Spleen (tissue), 13 donors: Measurements from ENCODE around the gene NAP1L5. TPM values are rescaled to one million over a fixed set of nuclear protein-coding genes. Genes with fewer than 3 reads are reported as not detected.

Experiments
- DNase-seq: peaks from one replicate; pipeline ENCODE4 v3.0.0-alpha.2; 2020
- H3K27ac ChIP-seq, 8 donors: fragments of 200-600 bp; sonication (generic) in 7 of 8; 1 replicate in 4 of 8; 2 replicates in 4 of 8; pipeline versions ENCODE4 v1.5.0 to v1.8.0; 2016 to 2021; ENCODE audit warnings: inconsistent platforms in 4 of 8, mild to moderate bottlenecking in 4 of 8, moderate library complexity in 1 of 8
- H3K27me3 ChIP-seq, 7 donors: fragments of 200-600 bp; sonication (generic) in 6 of 7; replicated peaks in 1 of 7; 1 replicate in 4 of 7; 2 replicates in 3 of 7; pipeline versions ENCODE4 v1.5.0 to v1.8.0; 2016 to 2021; ENCODE audit warnings: inconsistent platforms in 3 of 7, mild to moderate bottlenecking in 1 of 7
- H3K36me3 ChIP-seq, 6 donors: fragments of 200-600 bp; sonication (generic) in 5 of 6; 1 replicate in 4 of 6; 2 replicates in 2 of 6; pipeline versions ENCODE4 v1.5.0 to v1.8.0; 2016 to 2021; ENCODE audit warnings: inconsistent platforms in 2 of 6
- H3K4me1 ChIP-seq, 6 donors: fragments of 200-600 bp; sonication (generic) in 5 of 6; 1 replicate in 3 of 6; 2 replicates in 3 of 6; pipeline versions ENCODE4 v1.5.0 to v1.8.0; 2016 to 2021; ENCODE audit warnings: inconsistent platforms in 3 of 6
- H3K4me3 ChIP-seq, 8 donors: fragments of 200-600 bp; sonication (generic) in 7 of 8; 1 replicate in 4 of 8; 2 replicates in 4 of 8; pipeline versions ENCODE4 v1.5.0 to v1.8.0; 2016 to 2021; ENCODE audit warnings: inconsistent platforms in 4 of 8, mild to moderate bottlenecking in 4 of 8, moderate library complexity in 2 of 8
- H3K9me3 ChIP-seq, 8 donors: fragments of 200-600 bp; sonication (generic) in 7 of 8; 1 replicate in 4 of 8; 2 replicates in 4 of 8; pipeline versions ENCODE4 v1.5.0 to v1.8.0; 2016 to 2021; ENCODE audit warnings: inconsistent platforms in 4 of 8
- POLR2A ChIP-seq, 3 donors: fragments of 450-650 bp; IDR thresholded peaks; one replicate each; pipeline ENCODE4 v1.5.1; 2017; ENCODE audit warnings: antibody characterized with exemption in 3 of 3, mild to moderate bottlenecking in 1 of 3
- POLR2AphosphoS5 ChIP-seq, 3 donors: sonication (generic); formaldehyde crosslinking; IDR thresholded peaks; one replicate each; pipeline ENCODE4 v1.5.1; 2017; ENCODE audit warnings: antibody characterized with exemption in 3 of 3
- WGBS, 5 donors: extraction: QIAGEN DNeasy Blood & Tissue Kit in 3 of 5; methylation state at CpG; one replicate each; pipeline versions ENCODE4 v1.1.5 to v1.1.7; 2013 to 2018; 5-methylcytosine and 5-hydroxymethylcytosine counted together
- intact Hi-C: fragments of 100-400 bp; cut with DNase I; formaldehyde crosslinking; loops from one replicate; pipeline ENCODE4 v1.15.0; 2023; ENCODE audit warnings: low total_unique reads
- long read RNA-seq, 2 donors: transcript quantifications; one replicate each; lab custom pipeline, GENCODE V29; 2026
- polyA plus RNA-seq, 3 donors: library from polyadenylated mRNA; stranded (reverse); fragments of 200-250 nt; gene quantifications; one replicate each; pipeline ENCODE4 v1.2.1, GENCODE V29; 2013
- total RNA-seq, 7 donors: library from RNA; depleted of rRNA in 3 of 7; stranded (reverse); fragments of >200 nt in 3 of 7; fragmentation: NEBNext Ultra II Directional in 4 of 7; extraction: Animal tissue kit (Norgen Biotek cat#: 25700) in 4 of 7; gene quantifications; one replicate each; pipeline versions ENCODE4 v1.1.0 to v1.2.1, GENCODE V29; 2016 to 2021
- TF ChIP-seq, protein P1 (sequence below), 11 experiments: fragments of 200-600 bp in 7 of 11; fragments of 450-650 bp in 4 of 11; sonication (generic) in 4 of 11; IDR thresholded peaks in 8 of 11; conservative IDR thresholded peaks in 3 of 11; 1 replicate in 7 of 11; 2 replicates in 4 of 11; pipeline versions ENCODE4 v1.4.0 to v1.8.0; 2016 to 2021; ENCODE audit warnings: antibody characterized with exemption in 11 of 11, inconsistent platforms in 4 of 11, mild to moderate bottlenecking in 1 of 11
- donor health status: healthy with polysubstance abuse.
- donor health status: DM: no; HTN: no; CAD: no; lungs with moderate emphysema.
- donor health status: DM: no; HTN: no; CAD: no.
- donor health status: Bipolar disorder and iron deficiency.
- donor health status: healthy.
- donor health status: DM: no; HTN: no; CAD: no.
- donor health status: DM: yes; HTN: yes; CAD: no.

Gene NAP1L5, protein sequence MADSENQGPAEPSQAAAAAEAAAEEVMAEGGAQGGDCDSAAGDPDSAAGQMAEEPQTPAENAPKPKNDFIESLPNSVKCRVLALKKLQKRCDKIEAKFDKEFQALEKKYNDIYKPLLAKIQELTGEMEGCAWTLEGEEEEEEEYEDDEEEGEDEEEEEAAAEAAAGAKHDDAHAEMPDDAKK
- 1 to 10 TPM; 3.8 to 6.1 (median 4.8) TPM for total RNA-seq
- 1 to 10 TPM; 3.5 to 6.7 (median 5.0) TPM for polyA plus RNA-seq
- long read RNA-seq, donor 1, transcript NAP1L5-201 (1 exons, 1,915 nt), result major isoform, 11 of 11 reads
- long read RNA-seq, donor 1, partial matches to known transcripts, result 0 of 11 reads
- long read RNA-seq, donor 1, other reads (novel, unspliced or antisense), result 0 of 11 reads
- long read RNA-seq, donor 2, transcript NAP1L5-201 (1 exons, 1,915 nt), result major isoform, 9 of 14 reads
- long read RNA-seq, donor 2, partial matches to known transcripts, result 5 of 14 reads
- long read RNA-seq, donor 2, other reads (novel, unspliced or antisense), result 0 of 14 reads

DNA sequence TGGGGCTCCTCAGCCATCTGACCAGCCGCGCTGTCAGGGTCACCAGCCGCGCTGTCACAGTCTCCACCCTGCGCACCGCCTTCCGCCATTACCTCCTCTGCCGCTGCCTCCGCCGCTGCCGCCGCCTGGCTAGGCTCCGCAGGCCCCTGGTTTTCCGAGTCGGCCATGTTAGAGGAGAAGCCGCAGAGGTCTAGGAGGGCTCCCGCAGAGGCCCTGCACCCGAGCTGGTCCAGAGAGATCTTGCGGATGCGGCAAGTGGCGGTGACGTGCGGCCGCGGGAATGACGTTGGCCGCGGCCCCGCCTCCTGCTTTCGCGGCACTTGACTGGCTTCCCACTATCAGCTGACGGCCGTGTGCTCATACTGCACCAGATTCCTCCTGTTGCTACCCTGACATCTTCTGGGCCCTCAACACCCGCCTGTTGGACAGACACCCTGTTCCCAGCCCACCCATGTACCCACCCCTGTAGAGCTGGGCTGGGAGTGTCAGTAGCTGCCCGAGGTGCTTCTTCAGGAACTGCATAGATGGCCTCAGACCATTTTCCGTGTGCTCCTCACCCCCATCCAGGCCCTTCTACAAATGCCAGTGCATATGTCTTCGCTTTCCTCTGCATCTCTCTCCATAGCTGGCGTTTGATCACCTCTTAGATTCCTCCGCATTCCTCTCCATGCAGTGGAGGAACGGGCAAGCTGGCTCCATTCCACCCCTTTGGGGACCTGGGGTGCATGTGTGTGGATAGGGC lies at the start of gene NAP1L5:
Gene NAP1L5, minus strand, starts transcription at position 242 of the 742 bp plus-strand sequence. Its CDS starts 75 bp downstream, at position 167.
- H3K27me3 ChIP-seq, result no peaks in the 10 kb centered on the region
- TF ChIP-seq, protein P1, sequence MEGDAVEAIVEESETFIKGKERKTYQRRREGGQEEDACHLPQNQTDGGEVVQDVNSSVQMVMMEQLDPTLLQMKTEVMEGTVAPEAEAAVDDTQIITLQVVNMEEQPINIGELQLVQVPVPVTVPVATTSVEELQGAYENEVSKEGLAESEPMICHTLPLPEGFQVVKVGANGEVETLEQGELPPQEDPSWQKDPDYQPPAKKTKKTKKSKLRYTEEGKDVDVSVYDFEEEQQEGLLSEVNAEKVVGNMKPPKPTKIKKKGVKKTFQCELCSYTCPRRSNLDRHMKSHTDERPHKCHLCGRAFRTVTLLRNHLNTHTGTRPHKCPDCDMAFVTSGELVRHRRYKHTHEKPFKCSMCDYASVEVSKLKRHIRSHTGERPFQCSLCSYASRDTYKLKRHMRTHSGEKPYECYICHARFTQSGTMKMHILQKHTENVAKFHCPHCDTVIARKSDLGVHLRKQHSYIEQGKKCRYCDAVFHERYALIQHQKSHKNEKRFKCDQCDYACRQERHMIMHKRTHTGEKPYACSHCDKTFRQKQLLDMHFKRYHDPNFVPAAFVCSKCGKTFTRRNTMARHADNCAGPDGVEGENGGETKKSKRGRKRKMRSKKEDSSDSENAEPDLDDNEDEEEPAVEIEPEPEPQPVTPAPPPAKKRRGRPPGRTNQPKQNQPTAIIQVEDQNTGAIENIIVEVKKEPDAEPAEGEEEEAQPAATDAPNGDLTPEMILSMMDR (IDR thresholded peaks at IDR 0.05 in 8 of 11, conservative IDR thresholded peaks at IDR 0.05 in 3 of 11), result no peak
- TF ChIP-seq POLR2A (IDR thresholded peaks at IDR 0.05) (no peak), POLR2AphosphoS5 (IDR thresholded peaks at IDR 0.05) (peak; percentile 66 to 86 (median 80))
- H3K9me3 ChIP-seq, result no peaks in the 10 kb centered on the region
- DNase-seq, result peak; percentile 89
- WGBS, 5 donors, result 41 to 61% (median 54%) methylated on average over 32 to 40 of the region's 40 CpGs
- intact Hi-C loops, result no loop called here
- peaks cover 0 to 15% (median 7%) of the 10 kb centered on the region in 6 donors for H3K4me1 ChIP-seq
- H3K27ac ChIP-seq, result peak within 1 kb of the TSS in 7 of 8 donors; percentile 55 to 81 (median 68)
- peaks cover 0 to 54% (median 6%) of the 10 kb centered on the region in 6 donors for H3K36me3 ChIP-seq
- peak within 1 kb of the TSS; percentile 37 to 76 (median 54) for H3K4me3 ChIP-seq

DNA sequence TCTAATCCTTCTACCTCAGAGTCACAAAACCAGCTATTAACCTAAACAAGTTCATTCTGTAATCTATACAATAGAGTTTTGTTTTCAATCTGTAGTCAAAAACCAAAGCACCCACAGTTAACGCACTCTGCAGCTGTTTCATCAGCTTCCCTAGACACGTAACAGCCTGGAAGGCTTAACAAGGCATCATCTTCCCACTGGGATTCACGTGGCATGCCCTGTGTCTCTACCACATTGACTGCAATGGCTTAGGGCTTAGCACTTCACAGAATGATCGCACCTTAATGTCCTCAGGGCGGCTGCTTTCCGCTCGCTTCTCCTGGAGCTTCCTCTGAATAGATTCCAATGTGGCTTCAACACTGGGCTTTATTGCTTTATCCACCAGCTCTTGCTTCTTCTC lies 49.7 kb upstream of the NAP1L5 start:
- TF ChIP-seq POLR2AphosphoS5 (IDR thresholded peaks at IDR 0.05) (no peak), POLR2A (IDR thresholded peaks at IDR 0.05) (no peak)
- TF ChIP-seq, protein P1 (IDR thresholded peaks at IDR 0.05 in 8 of 11, conservative IDR thresholded peaks at IDR 0.05 in 3 of 11), result no peak
- intact Hi-C loops, result no loop called here

DNA sequence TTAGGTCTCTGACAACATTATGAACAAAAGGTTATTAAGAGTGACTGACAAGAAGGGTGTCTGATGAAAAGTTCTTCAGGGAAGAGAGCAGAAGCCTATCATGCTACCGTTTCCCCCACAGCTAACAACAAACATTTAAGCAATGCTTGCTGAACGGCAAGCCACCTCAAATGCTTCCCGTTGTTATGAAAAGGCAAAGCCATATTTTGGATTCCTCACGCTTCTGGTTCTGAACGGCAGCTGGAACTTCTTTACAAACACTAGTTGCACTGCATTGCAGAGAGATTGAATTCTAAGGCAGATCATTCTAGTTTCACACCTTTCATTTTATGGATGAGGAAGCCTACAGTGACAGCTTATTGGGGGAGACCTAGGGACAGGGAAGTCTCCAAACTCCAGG lies 48.6 kb upstream of the NAP1L5 start:
- DNase-seq, result no peak
- 69 to 95% (median 82%) methylated on average over 5 of the region's 5 CpGs for WGBS, 5 donors
- Histone ChIP-seq H3K4me3 (no peak overlapping the region), H3K9me3 (no peaks in the 10 kb centered on the region), H3K27ac (no peak overlapping the region), H3K4me1 (no peaks in the 10 kb centered on the region), H3K36me3 (peaks cover 0 to 74% (median 27%) of the 10 kb centered on the region in 6 donors), H3K27me3 (no peaks in the 10 kb centered on the region)
- intact Hi-C loops, result no loop called here
- TF ChIP-seq, protein P1 (IDR thresholded peaks at IDR 0.05 in 8 of 11, conservative IDR thresholded peaks at IDR 0.05 in 3 of 11), result no peak
- no peak for TF ChIP-seq POLR2A (IDR thresholded peaks at IDR 0.05)
- no peak for TF ChIP-seq POLR2AphosphoS5 (IDR thresholded peaks at IDR 0.05)

More for the DNA sequence above, 49.7 kb upstream of the NAP1L5 start:
- Histone ChIP-seq H3K4me1 (no peaks in the 10 kb centered on the region), H3K36me3 (peaks cover 0 to 85% (median 27%) of the 10 kb centered on the region in 6 donors), H3K27me3 (no peaks in the 10 kb centered on the region), H3K4me3 (no peak overlapping the region), H3K9me3 (no peaks in the 10 kb centered on the region), H3K27ac (no peak overlapping the region)
- WGBS, 5 donors, result 94 to 96% (median 95%) methylated on average over 7 of the region's 7 CpGs
- DNase-seq, result no peak
